ACHN (cell line): Measurements from ENCODE around the gene NOTO.
"Not testable (repeated sequence)": the region's sequence is repeated elsewhere in the genome, so short reads cannot be mapped to it uniquely, and the experiment has no call there.

Experiments
- DNase-seq: peaks from one replicate; pipeline ENCODE4 v3.0.0-alpha.2; 2015
- in situ Hi-C: cut with HindIII; loops from 2 replicates; pipeline ENCODE4 v1.10.0; 2017; ENCODE audit warnings: low sequenced_read_pairs, low pct_ligation_motif_present, low pct_unique_long_range_greater_than_20kb

Gene NOTO, protein sequence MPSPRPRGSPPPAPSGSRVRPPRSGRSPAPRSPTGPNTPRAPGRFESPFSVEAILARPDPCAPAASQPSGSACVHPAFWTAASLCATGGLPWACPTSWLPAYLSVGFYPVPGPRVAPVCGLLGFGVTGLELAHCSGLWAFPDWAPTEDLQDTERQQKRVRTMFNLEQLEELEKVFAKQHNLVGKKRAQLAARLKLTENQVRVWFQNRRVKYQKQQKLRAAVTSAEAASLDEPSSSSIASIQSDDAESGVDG

DNA sequence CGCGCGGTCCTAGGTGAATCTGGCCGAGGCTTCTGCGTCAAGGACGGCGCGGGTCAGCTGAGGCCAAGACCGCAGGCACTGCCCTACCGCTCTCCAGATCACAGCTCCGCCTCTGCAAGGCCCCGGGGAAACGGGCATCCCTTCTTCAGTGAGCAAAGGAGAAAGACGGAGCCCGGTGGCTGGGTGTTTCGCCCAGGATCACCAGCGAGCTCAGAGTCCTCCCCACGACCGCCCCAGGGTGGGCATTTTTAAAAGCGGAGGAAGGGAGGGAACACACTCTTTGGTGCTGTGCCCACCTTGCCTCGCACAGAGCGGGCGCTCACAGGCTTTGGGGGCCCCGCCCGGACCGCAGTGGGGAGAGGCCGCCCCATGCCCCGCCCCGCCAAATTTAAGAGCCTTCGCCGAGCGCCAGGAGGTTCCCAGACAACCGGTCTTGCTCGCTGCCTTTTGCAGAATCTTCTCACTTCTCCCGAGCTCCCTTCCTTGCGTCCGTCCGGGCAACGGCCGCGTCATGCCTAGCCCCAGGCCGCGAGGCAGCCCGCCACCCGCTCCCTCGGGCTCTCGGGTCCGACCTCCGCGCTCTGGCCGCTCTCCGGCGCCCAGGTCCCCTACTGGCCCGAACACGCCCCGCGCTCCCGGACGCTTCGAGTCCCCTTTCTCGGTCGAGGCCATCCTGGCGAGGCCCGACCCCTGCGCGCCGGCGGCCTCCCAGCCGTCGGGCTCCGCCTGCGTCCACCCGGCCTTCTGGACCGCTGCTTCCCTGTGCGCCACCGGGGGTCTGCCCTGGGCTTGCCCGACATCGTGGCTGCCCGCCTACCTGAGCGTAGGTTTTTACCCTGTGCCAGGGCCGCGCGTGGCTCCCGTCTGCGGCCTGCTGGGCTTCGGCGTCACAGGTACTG lies at the start of gene NOTO:
NOTO (plus strand) TSS at position 419 of the 899 bp plus-strand sequence; CDS start at position 512, 93 bp downstream.
- no peak for DNase-seq
- in situ Hi-C loops = no loop called here

DNA sequence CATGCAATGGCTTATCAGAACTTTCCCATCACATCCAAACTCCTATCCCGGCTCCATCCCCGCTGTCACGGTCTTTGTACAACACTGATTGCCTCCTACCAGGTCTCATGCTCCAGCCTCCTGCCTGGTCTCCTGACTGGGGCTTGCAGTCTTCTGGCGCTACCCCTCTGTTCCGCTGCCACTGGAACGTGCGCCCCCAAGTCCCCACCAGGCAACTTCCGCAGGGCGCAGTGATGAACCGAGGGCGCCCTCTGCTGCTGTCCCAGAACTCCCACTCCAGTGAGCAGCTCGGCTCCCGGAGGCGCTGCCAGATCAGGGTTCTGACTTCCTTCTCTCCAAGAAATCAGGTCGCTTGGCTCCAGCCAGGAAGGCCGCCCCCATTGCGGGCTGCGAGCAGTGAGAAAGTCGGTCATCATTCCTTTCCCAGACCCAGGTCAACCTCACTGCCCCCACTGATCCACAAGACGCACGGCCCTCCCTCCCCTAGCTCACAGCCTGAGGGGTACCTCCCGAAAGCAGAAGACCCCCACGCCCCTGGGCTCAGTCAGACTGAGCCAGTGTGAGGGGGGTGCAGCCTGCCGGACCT lies 45.7 kb upstream of the NOTO start:
- in situ Hi-C loops = no loop called here

DNA sequence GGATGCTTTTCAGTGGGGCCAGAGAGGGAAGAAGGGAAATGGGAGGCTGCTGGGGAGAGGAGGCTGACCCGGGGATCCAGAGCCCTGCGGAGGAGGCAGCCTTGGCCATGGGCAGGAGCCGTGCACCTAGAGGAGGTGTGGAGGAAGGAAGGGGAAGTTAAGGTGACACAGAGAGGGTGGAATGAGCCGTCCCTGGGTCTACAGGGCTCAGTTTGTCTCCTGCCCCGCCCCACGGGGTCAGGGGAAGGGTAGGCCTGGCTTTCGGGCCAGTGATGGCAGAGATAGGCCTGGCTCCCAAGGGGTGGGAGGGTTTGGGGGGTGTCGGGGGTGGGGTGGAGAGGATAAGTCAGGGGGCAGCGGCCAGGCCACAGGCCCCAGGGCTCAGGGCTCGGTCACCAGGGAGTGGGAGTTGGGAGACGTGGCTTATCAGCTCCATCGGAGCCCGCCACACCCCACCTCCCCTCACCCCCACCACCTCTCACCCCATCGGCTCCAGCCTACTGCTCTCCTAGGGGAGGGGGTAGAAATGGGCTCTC lies 39.5 kb upstream of the NOTO start:
- no peak for DNase-seq
- in situ Hi-C loops = no loop called here

More for the DNA sequence above, 45.7 kb upstream of the NOTO start:
- peak; percentile 64 for DNase-seq

DNA sequence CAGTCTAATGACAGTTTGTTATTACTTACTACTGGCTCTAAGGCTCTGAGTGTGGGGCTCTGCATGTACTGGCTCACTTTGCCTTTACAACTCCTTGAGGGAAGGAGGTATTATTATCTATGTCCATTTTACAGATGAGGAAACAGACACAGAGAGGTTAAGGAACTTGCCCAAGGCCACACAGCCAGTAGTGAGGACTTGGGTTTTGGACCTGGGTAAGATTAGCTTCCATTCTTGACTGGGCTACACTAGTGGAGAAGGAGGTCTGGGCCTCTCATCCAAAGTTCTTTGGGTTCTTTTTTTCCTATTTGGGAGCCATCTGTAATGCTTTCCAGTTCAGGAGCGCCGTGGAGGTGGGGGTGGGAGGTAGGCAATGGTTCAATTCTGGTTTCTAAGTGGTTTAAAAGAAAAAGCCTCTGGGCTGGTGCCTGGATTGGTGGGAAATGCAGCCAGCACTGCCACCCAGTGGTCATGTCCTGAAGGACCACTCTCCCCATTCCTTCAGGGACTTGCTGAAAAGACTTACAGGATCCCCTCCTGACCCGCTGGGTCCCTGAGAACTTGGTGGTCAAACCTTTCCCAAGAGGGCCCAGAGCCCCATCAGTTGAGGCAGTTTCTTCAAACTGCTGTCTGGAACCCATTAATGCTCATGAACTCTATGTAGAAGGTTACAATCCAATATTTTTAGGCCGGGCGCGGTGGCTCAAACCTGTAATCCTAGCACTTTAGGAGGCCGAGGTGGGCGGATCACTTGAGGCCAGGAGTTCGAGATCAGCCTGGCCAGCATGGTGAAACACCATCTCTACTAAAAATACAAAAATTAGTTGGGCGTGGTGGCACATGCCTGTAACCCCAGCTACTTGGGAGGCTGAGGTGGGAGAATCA lies 38.6 kb upstream of the NOTO start:
- DNase-seq = peak; percentile 79
- in situ Hi-C loops = no loop called here

DNA sequence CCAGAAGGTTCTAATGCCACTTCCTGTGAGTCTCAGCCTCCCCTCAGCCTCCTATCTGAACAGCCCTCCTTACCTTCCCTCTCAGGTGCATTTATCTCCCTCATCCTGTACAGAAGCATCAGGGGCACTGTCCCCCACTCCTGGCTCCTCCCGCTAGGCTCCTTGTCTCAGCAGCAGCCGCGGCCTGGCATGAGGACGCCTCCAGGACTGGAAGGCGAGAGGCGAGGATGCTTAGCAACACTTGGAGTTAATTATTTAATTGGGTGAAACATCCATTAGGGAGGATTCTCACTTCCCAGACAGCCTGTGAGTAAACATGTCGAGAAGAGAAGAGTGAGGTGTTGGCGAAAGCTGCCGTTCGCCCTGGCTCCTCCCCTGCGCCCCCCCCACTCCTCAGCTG lies 36.4 kb upstream of the NOTO start:
- in situ Hi-C loops = not testable (repeated sequence)

DNA sequence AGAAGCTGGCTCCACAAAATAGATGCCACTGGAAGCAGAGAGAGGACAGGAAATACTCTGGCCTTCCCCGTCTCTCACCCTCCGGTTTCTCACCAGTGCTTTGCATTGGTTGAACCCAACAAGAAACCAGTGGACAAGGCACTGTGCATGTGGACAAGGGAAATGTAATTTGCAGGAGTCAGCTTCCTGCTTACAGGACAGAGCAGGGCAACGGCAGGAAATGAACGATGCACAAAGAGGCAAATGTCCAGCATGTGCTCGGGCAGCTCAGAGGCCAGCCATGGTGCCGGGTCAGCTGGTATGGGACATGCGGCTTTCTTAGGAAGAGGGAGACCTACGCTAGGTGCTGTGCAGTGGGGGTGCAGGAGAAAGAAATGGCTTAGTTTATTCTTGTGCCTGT lies 35.6 kb upstream of the NOTO start:
- DNase-seq, in situ Hi-C loops: not testable (repeated sequence)

More for the DNA sequence above, 36.4 kb upstream of the NOTO start:
- not testable (repeated sequence) for DNase-seq

DNA sequence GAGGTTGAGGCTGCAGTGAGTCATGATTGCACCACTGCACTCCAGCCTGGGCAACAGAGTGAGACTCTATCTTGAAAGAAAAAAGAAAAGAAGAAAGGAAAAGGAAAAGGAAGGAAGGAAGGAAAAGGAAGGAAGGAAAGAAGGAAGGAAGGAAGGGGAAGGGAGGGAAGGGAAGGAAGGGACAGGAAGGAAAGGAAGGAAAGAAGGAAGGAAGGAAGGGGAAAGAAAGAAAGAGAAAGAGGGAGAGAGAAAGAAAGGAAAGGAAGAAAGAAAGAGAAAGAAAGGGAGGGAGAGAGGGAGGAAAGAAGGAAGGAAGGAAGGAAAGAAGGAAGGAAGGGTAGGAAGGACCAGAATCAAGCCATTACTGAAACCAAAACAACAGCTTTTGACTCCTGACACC lies 34.0 kb upstream of the NOTO start:
- in situ Hi-C loops, DNase-seq: not testable (repeated sequence)

DNA sequence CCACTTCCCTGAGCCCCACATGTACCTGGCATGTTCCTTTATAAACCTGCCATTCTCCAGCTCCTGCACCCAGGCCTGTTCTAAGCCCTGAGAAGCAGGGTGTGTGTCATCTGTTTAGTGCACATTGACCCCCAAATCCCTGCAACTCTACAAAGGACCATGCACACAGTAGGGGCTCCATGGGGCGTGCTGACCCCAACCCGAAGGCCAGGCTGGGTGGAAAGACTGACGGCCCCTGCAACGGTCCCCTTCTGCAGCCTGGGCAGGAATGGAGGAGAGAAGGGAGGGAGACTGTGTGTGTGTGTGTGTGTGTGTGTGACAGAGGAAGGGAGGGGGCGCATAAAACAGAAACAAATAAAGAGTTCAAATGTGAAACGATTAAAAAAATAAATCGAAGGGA lies 32.0 kb upstream of the NOTO start:
- in situ Hi-C loops, DNase-seq: not testable (repeated sequence)

DNA sequence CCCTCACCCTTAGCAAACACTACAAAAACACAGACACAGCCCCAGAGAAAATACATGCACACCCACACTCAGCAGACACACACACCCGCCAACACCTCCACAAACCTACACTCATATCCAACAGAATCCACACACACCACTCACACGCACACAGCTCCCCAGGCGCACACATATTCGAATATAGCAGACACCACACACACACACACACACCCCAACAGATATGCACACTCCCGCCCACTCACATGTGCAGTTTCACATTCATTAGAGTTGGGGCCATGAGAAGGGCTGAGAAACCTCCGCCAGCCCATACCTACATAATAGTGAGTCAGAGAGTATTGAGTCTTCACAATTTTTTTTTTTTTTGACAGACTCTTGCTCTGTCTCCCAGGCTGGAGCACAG lies 29.4 kb upstream of the NOTO start:
- DNase-seq = no peak
- in situ Hi-C loops = no loop called here

DNA sequence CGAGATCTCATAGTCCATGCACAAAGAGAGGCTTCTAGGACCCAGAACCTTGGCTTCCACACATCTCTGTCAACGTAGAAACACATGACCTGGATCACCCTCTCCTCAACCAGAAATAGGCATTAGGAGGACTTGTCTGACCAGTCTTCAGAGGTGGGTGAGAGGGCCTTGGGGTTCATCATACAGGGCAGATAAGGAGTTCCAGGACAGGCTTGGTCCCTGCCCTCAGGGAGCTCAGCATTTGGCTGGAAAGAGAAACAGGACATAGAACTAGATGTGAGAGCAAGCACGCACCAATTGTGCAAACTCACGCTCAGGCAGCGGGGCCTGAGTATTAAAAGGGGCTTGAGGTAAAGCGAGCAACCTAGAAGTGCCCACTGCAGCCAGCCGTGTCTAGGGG lies 28.6 kb upstream of the NOTO start:
- in situ Hi-C loops = no loop called here

DNA sequence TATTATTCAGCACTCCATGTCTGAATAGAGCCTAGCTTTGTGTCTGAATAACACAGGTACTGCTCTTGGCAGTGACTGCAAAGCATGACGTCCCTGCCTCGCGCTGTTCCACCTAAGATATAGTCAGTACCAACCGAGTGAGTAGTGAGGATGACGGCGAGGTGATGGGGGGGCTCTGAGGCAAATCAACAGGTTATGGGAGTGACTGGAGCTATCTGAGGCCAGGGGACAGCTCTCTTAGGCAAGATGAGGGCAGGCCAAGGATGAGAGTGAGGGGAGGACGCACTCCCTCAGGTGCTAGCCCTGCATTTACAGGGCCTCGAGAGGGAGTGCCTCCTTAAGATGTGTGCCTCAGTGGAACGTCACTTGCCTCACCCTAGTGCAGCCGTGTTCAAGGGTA lies 28.1 kb upstream of the NOTO start:
- no peak for DNase-seq
- in situ Hi-C loops = no loop called here

More for the DNA sequence above, 28.6 kb upstream of the NOTO start:
- DNase-seq = no peak

DNA sequence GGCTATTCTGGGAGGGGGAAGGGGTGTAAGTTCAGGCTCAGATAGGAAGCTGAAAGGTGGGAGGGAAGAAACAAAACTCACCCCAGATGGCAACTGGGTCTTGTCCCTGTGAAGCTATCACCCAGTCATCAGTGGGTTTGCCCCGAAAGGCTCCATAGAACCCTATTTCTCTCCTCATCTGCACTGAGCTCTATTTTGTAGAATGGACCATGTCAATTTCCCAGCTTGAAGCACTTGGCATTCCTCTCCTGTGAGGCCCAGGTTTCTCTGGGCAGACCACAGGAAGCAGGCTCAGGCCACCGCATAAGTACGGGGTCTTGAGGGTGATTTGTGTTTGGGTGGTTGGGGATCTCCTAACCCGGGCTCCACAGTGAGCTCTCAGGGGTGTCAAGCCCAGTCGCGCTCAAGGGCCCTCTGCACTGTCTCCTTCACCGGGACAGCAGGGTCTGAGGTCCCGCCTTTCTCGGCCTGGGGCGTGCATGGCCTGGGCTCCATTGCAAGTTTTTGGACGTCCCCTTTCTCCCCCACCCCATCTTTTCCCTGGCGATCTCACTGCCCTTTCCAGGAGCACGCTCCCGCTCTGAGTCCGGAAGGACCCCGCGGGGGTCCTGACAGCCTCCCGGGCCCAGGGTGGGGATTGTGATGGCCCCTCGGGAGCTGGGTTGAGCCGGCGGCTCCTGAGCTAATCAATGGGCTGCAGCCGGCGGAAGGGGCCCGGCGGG lies 27.3 kb upstream of the NOTO start:
- no peak for DNase-seq
- in situ Hi-C loops = no loop called here

DNA sequence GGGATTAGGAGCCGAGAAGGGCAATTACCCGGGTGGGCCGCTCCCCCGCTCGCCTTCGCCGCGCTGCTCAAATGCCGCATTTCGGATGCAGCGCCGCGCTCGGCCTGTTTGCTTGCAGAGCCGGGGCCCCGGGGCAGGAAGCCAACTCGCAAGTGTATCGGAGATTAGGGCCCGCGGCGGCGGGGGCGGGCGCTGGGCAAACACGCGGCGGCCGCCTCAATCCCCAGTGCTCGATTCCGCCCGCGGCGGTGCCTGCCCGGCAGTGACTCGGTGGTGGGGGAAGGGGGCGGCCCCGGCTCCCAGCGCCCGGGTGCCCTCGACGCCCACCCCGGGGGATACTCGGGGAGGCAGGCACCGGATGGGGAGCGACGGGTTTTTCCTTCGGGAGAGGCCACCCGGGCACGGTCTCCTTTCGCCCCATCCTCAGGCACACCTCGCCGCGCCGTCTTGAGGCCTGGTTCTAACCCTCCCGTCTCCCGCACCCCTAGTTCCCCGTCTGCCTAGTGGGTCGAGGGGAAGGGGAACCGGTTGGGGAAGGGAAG lies 26.6 kb upstream of the NOTO start:
- in situ Hi-C loops = no loop called here
- no peak for DNase-seq

DNA sequence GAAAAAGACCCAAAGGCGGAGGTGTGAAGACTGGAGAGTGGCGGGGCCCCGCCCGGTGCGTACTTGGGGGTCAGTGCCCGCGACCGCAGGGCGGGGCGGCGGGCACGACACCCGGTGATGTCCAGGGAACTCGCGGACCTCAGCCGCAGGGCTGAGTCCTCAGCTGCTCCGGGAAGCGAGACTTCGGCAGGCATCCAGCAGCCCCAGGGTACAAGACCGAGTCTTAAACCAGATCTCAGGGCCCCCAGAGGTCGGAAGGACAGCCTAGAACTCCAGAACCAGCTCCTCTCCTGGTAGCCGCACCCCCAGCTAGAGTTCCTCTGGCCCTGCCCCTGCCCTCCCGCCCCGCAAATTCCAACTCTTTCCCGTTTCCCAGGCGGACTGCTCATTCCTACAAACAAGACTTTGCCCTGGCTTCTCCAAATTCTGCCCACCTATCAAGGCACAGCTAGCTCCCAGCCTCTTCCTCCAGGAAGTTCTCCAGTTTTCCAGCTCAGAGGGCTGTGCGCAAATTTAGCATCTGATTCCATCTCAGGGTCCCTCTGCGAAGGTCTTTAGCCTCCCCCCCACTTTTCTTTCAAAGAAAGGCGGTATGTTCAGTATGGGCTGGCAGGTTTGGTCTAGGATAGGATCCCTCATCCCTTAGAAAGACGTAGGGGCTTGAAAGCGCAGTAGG lies 26.0 kb upstream of the NOTO start:
- no peak for DNase-seq
- in situ Hi-C loops = no loop called here

DNA sequence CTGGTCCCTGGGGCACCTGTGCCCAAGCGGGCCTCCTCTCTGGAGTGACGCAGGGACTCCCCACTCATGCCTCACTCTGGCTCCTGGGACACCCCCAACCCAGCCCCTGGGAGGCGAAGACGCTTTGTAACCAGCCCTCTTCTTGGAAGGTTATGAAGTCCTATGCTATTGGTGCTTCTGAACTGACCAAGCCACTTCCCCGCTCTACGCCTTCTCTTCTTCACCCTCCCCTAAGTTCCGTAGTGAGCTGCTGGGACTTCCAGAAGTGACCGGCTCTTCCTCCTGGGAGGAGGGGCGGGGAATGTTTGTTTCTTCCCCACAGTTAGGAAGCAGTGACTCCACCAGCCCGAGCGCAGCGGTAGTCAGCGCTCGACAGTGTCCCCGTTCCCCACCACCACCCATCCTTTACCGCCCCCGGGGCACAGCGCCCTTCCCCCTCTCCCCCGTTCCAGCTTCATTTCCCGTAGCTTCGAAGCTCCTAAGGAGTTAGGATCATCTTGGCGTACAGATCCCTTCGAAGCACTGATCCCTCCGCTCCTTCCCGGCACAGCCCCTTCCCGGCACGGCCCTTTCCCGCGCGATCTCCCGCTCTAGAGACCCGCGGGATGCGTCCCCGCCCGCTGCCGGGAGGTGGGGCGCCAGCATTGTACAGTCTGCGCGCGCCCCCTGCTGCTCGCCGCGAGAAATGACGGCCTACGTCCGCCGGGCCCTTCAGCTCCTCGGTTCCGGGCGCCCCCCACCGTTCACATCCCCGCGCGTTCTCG lies 25.3 kb upstream of the NOTO start:
- in situ Hi-C loops = no loop called here
- DNase-seq = peak; percentile 89

DNA sequence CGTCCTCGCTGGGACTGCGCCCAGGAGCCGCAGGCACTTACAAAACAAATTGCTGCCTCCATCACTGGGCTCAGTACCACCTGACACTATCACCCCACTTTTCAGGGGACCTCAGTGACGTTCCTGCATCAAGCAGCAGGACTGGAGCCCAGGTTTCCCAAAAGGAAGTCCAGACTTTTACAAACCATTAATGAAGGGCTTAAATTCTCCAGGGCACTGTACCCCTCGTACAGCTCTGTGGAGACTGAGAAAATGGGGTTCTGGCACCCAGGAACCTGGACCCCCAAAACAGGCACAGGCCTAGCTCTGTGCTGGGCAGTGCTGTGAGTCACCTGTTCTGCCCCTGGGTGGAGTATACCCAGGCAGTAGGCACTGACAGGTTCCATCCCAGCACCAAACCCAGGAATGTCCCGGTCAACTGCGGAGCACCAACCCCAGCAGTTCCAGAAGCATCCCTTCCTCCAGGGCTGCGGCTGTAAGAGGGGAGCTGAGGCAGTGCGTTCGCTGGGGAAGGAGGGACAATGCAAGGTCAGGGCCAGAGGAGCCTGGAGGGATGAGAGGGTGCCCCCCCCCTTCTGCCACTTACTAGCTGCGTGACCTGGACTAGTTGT lies 24.6 kb upstream of the NOTO start:
- no peak for DNase-seq
- in situ Hi-C loops = no loop called here
